SK-N-MC (cell line): ENCODE data around the gene TUBA1B.
A peak's percentile ranks its signal among the peaks of the same experiment; 100 is the strongest.
"Not testable (repeated sequence)": the region's sequence is repeated elsewhere in the genome, so short reads cannot be mapped to it uniquely, and the experiment has no call there.

ENCODE experiments used
- DNase-seq: peaks from one replicate; pipeline ENCODE4 v3.0.0-alpha.2; 2011; ENCODE audit warnings: low read depth, low spot score
- H3K27ac ChIP-seq: fragments of 200-600 bp; sonication (generic); 2 replicates; pipeline ENCODE4 v1.5.1; 2016; ENCODE audit warnings: mixed run types
- H3K36me3 ChIP-seq: fragments of 200-600 bp; sonication (generic); 2 replicates; pipeline ENCODE4 v1.6.1; 2017; ENCODE audit warnings: antibody characterized with exemption, low read length, mixed read lengths; ENCODE audit not compliant: insufficient read depth
- H3K4me3 ChIP-seq: fragments of 200-600 bp; sonication (generic); 2 replicates; pipeline ENCODE4 v1.5.1; 2016
- H3K9ac ChIP-seq: fragments of 200-600 bp; sonication (generic); 2 replicates; pipeline ENCODE4 v1.8.0; 2017; ENCODE audit warnings: mixed run types, mixed read lengths; ENCODE audit not compliant: insufficient read length
- H3K9me3 ChIP-seq: fragments of 200-600 bp; sonication (generic); 2 replicates; pipeline ENCODE4 v1.6.1; 2017; ENCODE audit warnings: low read depth, mild to moderate bottlenecking, antibody characterized with exemption, low read length, moderate library complexity, mixed read lengths
- EZH2 ChIP-seq: fragments of 200-600 bp; sonication (generic); IDR thresholded peaks from one replicate; pipeline ENCODE4 v1.6.1; 2017; ENCODE audit warnings: antibody characterized with exemption
- FOXP2 ChIP-seq: optimal IDR thresholded peaks from 2 replicates; pipeline ENCODE3; 2011; ENCODE audit warnings: mild to moderate bottlenecking, moderate library complexity; ENCODE audit not compliant: insufficient read depth; ENCODE audit errors: extremely low read length, control extremely low read depth
- POLR2AphosphoS5 ChIP-seq: IDR thresholded peaks from 2 replicates; pipeline ENCODE4 v1.6.1; 2012; ENCODE audit warnings: mild to moderate bottlenecking, low read depth, low read length, borderline replicate concordance

Gene TUBA1B

GRCh38 chr12:49131051-49131893 is at the start of gene TUBA1B:
TUBA1B (minus strand) TSS chr12:49131395; CDS start chr12:49131300, 95 bp downstream.
- Histone ChIP-seq H3K36me3 (peaks cover 40% of the 10 kb centered on the region), H3K4me3 (peak within 1 kb of the TSS; percentile 94), H3K9ac (peak within 1 kb of the TSS; percentile 100), H3K27ac (peak within 1 kb of the TSS; percentile 99), H3K9me3 (no peaks in the 10 kb centered on the region)
- DNase-seq = no peak
- no peak for TF ChIP-seq FOXP2
- TF ChIP-seq POLR2AphosphoS5 = peak; percentile 99
- TF ChIP-seq EZH2 = no peak

- no peak for DNase-seq
- H3K36me3 ChIP-seq = no peaks in the 10 kb centered on the region
- TF ChIP-seq POLR2AphosphoS5 (no peak), EZH2 (no peak), FOXP2 (no peak)
- H3K27ac ChIP-seq = no peak overlapping the region
- H3K4me3 ChIP-seq = no peak overlapping the region
- H3K9ac ChIP-seq = no peak overlapping the region
- H3K9me3 ChIP-seq = no peaks in the 10 kb centered on the region
Measured at GRCh38 chr12:49174218-49174617, 43.0 kb upstream of the TUBA1B start.

GRCh38 chr12:49170924-49171323 is 39.7 kb upstream of the TUBA1B start:
- TF ChIP-seq EZH2 = no peak
- no peak for TF ChIP-seq FOXP2
- TF ChIP-seq POLR2AphosphoS5 = no peak
- H3K9me3 ChIP-seq = no peaks in the 10 kb centered on the region
- H3K9ac ChIP-seq = no peak overlapping the region
- DNase-seq = no peak
- no peak overlapping the region for H3K4me3 ChIP-seq
- no peaks in the 10 kb centered on the region for H3K36me3 ChIP-seq
- H3K27ac ChIP-seq = no peak overlapping the region

- Histone ChIP-seq H3K9me3 (no peaks in the 10 kb centered on the region), H3K4me3 (no peak overlapping the region), H3K36me3 (no peaks in the 10 kb centered on the region), H3K9ac (no peak overlapping the region), H3K27ac (no peak overlapping the region)
- no peak for DNase-seq
- TF ChIP-seq POLR2AphosphoS5 = no peak
Measured at GRCh38 chr12:49165114-49165513, 33.9 kb upstream of the TUBA1B start.

GRCh38 chr12:49161901-49162300 is 30.7 kb upstream of the TUBA1B start:
- H3K9me3 ChIP-seq, DNase-seq, H3K27ac ChIP-seq, H3K4me3 ChIP-seq, H3K9ac ChIP-seq, H3K36me3 ChIP-seq: not testable (repeated sequence)

- no peak overlapping the region for H3K27ac ChIP-seq
- no peak for DNase-seq
- H3K36me3 ChIP-seq = no peaks in the 10 kb centered on the region
- no peak overlapping the region for H3K9ac ChIP-seq
- TF ChIP-seq EZH2 = no peak
- no peak for TF ChIP-seq POLR2AphosphoS5
- TF ChIP-seq FOXP2 = no peak
- H3K9me3 ChIP-seq = no peaks in the 10 kb centered on the region
- H3K4me3 ChIP-seq = no peak overlapping the region
Measured at GRCh38 chr12:49161092-49161795, 30.0 kb upstream of the TUBA1B start.

- no peak overlapping the region for H3K4me3 ChIP-seq
- H3K36me3 ChIP-seq = no peaks in the 10 kb centered on the region
- no peaks in the 10 kb centered on the region for H3K9me3 ChIP-seq
- H3K27ac ChIP-seq = no peak overlapping the region
- TF ChIP-seq FOXP2 = no peak
- TF ChIP-seq EZH2 = no peak
- no peak for TF ChIP-seq POLR2AphosphoS5
- DNase-seq = no peak
- H3K9ac ChIP-seq = no peak overlapping the region
Measured at GRCh38 chr12:49160399-49160798, 29.2 kb upstream of the TUBA1B start.

- no peak for DNase-seq
- Histone ChIP-seq H3K9ac (no peak overlapping the region), H3K9me3 (no peaks in the 10 kb centered on the region), H3K36me3 (no peaks in the 10 kb centered on the region), H3K27ac (no peak overlapping the region), H3K4me3 (no peak overlapping the region)
- TF ChIP-seq POLR2AphosphoS5 = no peak
- TF ChIP-seq FOXP2 = no peak
- TF ChIP-seq EZH2 = no peak
Measured at GRCh38 chr12:49154221-49154620, 23.0 kb upstream of the TUBA1B start.

- no peaks in the 10 kb centered on the region for H3K36me3 ChIP-seq
- DNase-seq = no peak
- H3K27ac ChIP-seq = no peak overlapping the region
- TF ChIP-seq EZH2 (no peak), FOXP2 (no peak), POLR2AphosphoS5 (no peak)
- H3K9me3 ChIP-seq = no peaks in the 10 kb centered on the region
- no peak overlapping the region for H3K9ac ChIP-seq
- no peak overlapping the region for H3K4me3 ChIP-seq
Measured at GRCh38 chr12:49147384-49147783, 16.2 kb upstream of the TUBA1B start.
